Measurements from ENCODE around the gene PRTN3.

The PRTN3 gene

DNA sequence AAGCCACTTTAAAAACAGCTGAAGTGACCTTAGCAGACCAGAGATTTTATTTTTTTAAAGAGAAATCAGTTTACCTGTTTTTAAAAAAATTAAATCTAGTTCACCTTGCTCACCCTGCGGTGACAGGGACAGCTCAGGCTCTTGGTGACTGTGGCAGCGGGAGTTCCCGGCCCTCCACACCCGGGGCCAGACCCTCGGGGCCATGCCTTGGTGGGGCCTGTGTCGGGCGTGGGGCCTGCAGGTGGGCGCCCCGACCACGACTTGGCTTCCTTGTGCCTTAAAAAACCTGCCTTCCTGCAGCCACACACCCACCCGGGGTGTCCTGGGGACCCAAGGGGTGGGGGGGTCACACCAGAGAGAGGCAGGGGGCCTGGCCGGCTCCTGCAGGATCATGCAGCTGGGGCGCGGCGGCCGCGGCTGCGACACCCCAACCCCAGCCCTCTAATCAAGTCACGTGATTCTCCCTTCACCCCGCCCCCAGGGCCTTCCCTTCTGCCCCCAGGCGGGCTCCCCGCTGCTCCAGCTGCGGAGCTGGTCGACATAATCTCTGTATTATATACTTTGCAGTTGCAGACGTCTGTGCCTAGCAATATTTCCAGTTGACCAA is 29.8 kb upstream of the PRTN3 start:
- Histone ChIP-seq H3K4me1 (ENCODE audit: low read length) (no peaks in the 10 kb centered on the region), H4K20me1 (ENCODE audit: insufficient read depth, low read length) (peaks cover 56% of the 10 kb centered on the region)

DNA sequence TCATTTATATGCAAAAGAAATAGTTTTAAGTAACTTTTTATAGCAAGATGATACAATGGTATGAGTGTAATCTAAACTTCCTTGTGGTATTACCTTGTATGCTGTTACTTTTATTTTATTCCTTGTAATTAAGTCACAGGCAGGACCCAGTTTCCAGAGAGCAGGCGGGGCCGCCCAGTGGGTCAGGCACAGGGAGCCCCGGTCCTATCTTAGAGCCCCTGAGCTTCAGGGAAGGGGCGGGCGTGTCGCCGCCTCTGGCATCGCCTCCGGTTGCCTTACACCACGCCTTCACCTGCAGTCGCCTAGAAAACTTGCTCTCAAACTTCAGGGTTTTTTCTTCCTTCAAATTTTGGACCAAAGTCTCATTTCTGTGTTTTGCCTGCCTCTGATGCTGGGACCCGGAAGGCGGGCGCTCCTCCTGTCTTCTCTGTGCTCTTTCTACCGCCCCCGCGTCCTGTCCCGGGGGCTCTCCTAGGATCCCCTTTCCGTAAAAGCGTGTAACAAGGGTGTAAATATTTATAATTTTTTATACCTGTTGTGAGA is 29.2 kb upstream of the PRTN3 start:
- Histone ChIP-seq H3K27ac (ENCODE audit: low read length) (no peak overlapping the region), H4K20me1 (ENCODE audit: insufficient read depth, low read length) (peaks cover 50% of the 10 kb centered on the region)

More for the DNA sequence above, 29.8 kb upstream of the PRTN3 start:
- Histone ChIP-seq H2AFZ (ENCODE audit: low read depth, low read length) (no peak overlapping the region), H3K36me3 (replicated peaks; ENCODE audit: low read depth, low read length) (peaks cover 90% of the 10 kb centered on the region), H3K27me3 (ENCODE audit: low read depth, low read length) (no peaks in the 10 kb centered on the region), H3K4me3 (ENCODE audit: low read length) (no peak overlapping the region), H3K9me3 (ENCODE audit: insufficient read depth, low read length) (no peaks in the 10 kb centered on the region), H3K4me2 (ENCODE audit: low read length) (no peak overlapping the region), H3K27ac (ENCODE audit: low read length) (no peak overlapping the region), H3K9ac (ENCODE audit: low read length) (no peak overlapping the region), H3K79me2 (ENCODE audit: low read length) (peaks cover 35% of the 10 kb centered on the region)
- TF ChIP-seq EZH2phosphoT487 (IDR thresholded peaks at IDR 0.05; ENCODE audit: low read depth) (no peak), CTCF (IDR thresholded peaks at IDR 0.05; ENCODE audit: low read depth, low read length) (no peak)

DNA sequence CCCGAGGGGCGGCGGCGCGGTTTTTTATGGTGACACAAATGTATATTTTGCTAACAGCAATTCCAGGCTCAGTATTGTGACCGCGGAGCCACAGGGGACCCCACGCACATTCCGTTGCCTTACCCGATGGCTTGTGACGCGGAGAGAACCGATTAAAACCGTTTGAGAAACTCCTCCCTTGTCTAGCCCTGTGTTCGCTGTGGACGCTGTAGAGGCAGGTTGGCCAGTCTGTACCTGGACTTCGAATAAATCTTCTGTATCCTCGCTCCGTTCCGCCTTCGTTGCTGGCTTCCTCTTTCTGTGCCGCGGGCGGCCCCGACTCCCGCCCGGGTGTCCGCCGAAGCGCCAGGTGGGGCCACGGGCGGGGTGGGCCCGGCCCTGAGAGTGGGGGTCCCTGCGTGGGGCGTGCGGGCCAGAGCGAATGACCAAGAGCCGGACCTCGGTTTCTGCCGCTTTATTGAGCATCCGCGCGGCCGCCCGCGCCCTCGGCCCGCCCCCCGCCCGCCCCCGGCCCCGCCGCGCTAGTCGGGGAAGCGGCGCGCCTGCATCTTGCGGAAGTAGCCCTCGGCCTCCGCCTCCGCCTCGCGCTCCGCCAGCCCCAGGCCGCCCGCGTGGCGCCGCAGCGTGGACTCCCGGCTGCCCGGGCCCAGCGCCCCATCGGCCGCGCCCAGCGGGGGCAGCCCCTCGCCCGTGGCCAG is 28.6 kb upstream of the PRTN3 start:
- H4K20me1 ChIP-seq (ENCODE audit: insufficient read depth, low read length): peaks cover 44% of the 10 kb centered on the region
- peaks cover 81% of the 10 kb centered on the region for H3K36me3 ChIP-seq (replicated peaks; ENCODE audit: low read depth, low read length)

More for the DNA sequence above, 29.2 kb upstream of the PRTN3 start:
- no peaks in the 10 kb centered on the region for H3K4me1 ChIP-seq (ENCODE audit: low read length)
- H2AFZ ChIP-seq (ENCODE audit: low read depth, low read length): no peak overlapping the region
- H3K9me3 ChIP-seq (ENCODE audit: insufficient read depth, low read length): no peaks in the 10 kb centered on the region
- H3K27me3 ChIP-seq (ENCODE audit: low read depth, low read length): no peaks in the 10 kb centered on the region
- no peak overlapping the region for H3K9ac ChIP-seq (ENCODE audit: low read length)
- TF ChIP-seq CTCF (IDR thresholded peaks at IDR 0.05; ENCODE audit: low read depth, low read length): no peak
- no peak for TF ChIP-seq EZH2phosphoT487 (IDR thresholded peaks at IDR 0.05; ENCODE audit: low read depth)
- H3K4me2 ChIP-seq (ENCODE audit: low read length): no peak overlapping the region
- peaks cover 29% of the 10 kb centered on the region for H3K79me2 ChIP-seq (ENCODE audit: low read length)
- peaks cover 87% of the 10 kb centered on the region for H3K36me3 ChIP-seq (replicated peaks; ENCODE audit: low read depth, low read length)
- no peak overlapping the region for H3K4me3 ChIP-seq (ENCODE audit: low read length)

More for the DNA sequence above, 28.6 kb upstream of the PRTN3 start:
- Histone ChIP-seq H3K9me3 (ENCODE audit: insufficient read depth, low read length) (no peaks in the 10 kb centered on the region), H3K79me2 (ENCODE audit: low read length) (peaks cover 23% of the 10 kb centered on the region), H3K27me3 (ENCODE audit: low read depth, low read length) (no peaks in the 10 kb centered on the region), H2AFZ (ENCODE audit: low read depth, low read length) (no peak overlapping the region), H3K9ac (ENCODE audit: low read length) (no peak overlapping the region), H3K4me2 (ENCODE audit: low read length) (no peak overlapping the region), H3K27ac (ENCODE audit: low read length) (no peak overlapping the region), H3K4me1 (ENCODE audit: low read length) (no peaks in the 10 kb centered on the region), H3K4me3 (ENCODE audit: low read length) (no peak overlapping the region)
- TF ChIP-seq EZH2phosphoT487 (IDR thresholded peaks at IDR 0.05; ENCODE audit: low read depth) (no peak), CTCF (IDR thresholded peaks at IDR 0.05; ENCODE audit: low read depth, low read length) (no peak)
